HG03565 (cell line): ENCODE measurements around the gene ABCA13.

Experiments
- ATAC-seq: cut with Tn5 transposase; IDR thresholded peaks from one replicate; pipeline ENCODE4 v1.9.1; 2021; ENCODE audit warnings: mild to moderate bottlenecking, moderate library complexity; ENCODE audit not compliant: unreplicated experiment

ABCA13 gene

GRCh38 chr7:48505466-48505865 lies 334.2 kb downstream of the ABCA13 start:
- no peak for ATAC-seq

- no peak for ATAC-seq
These were observed 335.3 kb downstream of the ABCA13 start for GRCh38 chr7:48506569-48506968.

- no peak for ATAC-seq
These were observed 339.8 kb downstream of the ABCA13 start for GRCh38 chr7:48511080-48511479.

- ATAC-seq, result no peak
These were observed 341.6 kb downstream of the ABCA13 start for GRCh38 chr7:48512892-48513291.

GRCh38 chr7:48515171-48515570 lies 343.9 kb downstream of the ABCA13 start:
- ATAC-seq, result no peak

- no peak for ATAC-seq
These were observed 346.8 kb downstream of the ABCA13 start for GRCh38 chr7:48518092-48518491.

- no peak for ATAC-seq
These were observed 351.4 kb downstream of the ABCA13 start for GRCh38 chr7:48522692-48523091.

- no peak for ATAC-seq
These were observed 354.8 kb downstream of the ABCA13 start for GRCh38 chr7:48525736-48526732.

- no peak for ATAC-seq
These were observed 357.4 kb downstream of the ABCA13 start for GRCh38 chr7:48528646-48529045.

- no peak for ATAC-seq
These were observed 366.3 kb downstream of the ABCA13 start for GRCh38 chr7:48537561-48537960.

GRCh38 chr7:48540746-48541145 lies 369.5 kb downstream of the ABCA13 start:
- ATAC-seq, result no peak

GRCh38 chr7:48548667-48549066 lies 377.4 kb downstream of the ABCA13 start:
- no peak for ATAC-seq

GRCh38 chr7:48551652-48552051 lies 380.4 kb downstream of the ABCA13 start:
- no peak for ATAC-seq

- no peak for ATAC-seq
These were observed 392.1 kb downstream of the ABCA13 start for GRCh38 chr7:48563334-48563733.

- ATAC-seq, result no peak
These were observed 404.3 kb downstream of the ABCA13 start for GRCh38 chr7:48575516-48575915.

GRCh38 chr7:48587475-48587874 lies 416.2 kb downstream of the ABCA13 start:
- ATAC-seq, result no peak

- no peak for ATAC-seq
These were observed 423.1 kb downstream of the ABCA13 start for GRCh38 chr7:48594349-48594748.

GRCh38 chr7:48595756-48596155 lies 424.5 kb downstream of the ABCA13 start:
- ATAC-seq, result no peak

- no peak for ATAC-seq
These were observed 439.4 kb downstream of the ABCA13 start for GRCh38 chr7:48610705-48611104.

- no peak for ATAC-seq
These were observed 440.7 kb downstream of the ABCA13 start for GRCh38 chr7:48611993-48612392.

- ATAC-seq, result no peak
These were observed 446.2 kb downstream of the ABCA13 start for GRCh38 chr7:48617508-48617907.

- ATAC-seq, result no peak
These were observed 446.7 kb downstream of the ABCA13 start for GRCh38 chr7:48617993-48618392.

- no peak for ATAC-seq
These were observed 449.8 kb downstream of the ABCA13 start for GRCh38 chr7:48621076-48621475.
